CD4-positive, alpha-beta T cell treated with Interleukin-6 at 100 ng/mL for 8 hours (primary cell): Measurements from ENCODE around the gene ZMPSTE24.

Experiments used
- DNase-seq: peaks from one replicate; pipeline ENCODE4 v3.0.0-alpha.2; 2020; ENCODE audit warnings: mixed read lengths, low spot score

Gene ZMPSTE24

GRCh38 chr1:40264354-40264781 lies 6.3 kb downstream of the ZMPSTE24 start:
- DNase-seq = no peak

- DNase-seq = no peak
Measured at GRCh38 chr1:40265298-40265697, 7.3 kb downstream of the ZMPSTE24 start.

- DNase-seq = no peak
Measured at GRCh38 chr1:40265919-40266318, 7.9 kb downstream of the ZMPSTE24 start.

GRCh38 chr1:40266786-40267535 lies 8.9 kb downstream of the ZMPSTE24 start:
- no peak for DNase-seq

GRCh38 chr1:40267767-40268187 lies 9.7 kb downstream of the ZMPSTE24 start:
- DNase-seq = no peak

- DNase-seq = no peak
Measured at GRCh38 chr1:40268211-40268610, 10.2 kb downstream of the ZMPSTE24 start.

- DNase-seq = no peak
Measured at GRCh38 chr1:40270152-40270834, 12.3 kb downstream of the ZMPSTE24 start.

- DNase-seq = no peak
Measured at GRCh38 chr1:40272653-40273213, 14.7 kb downstream of the ZMPSTE24 start.

- no peak for DNase-seq
Measured at GRCh38 chr1:40273547-40274166, 15.6 kb downstream of the ZMPSTE24 start.

- no peak for DNase-seq
Measured at GRCh38 chr1:40274331-40274730, 16.3 kb downstream of the ZMPSTE24 start.

GRCh38 chr1:40276122-40276521 lies 18.1 kb downstream of the ZMPSTE24 start:
- DNase-seq = no peak

- DNase-seq = no peak
Measured at GRCh38 chr1:40281853-40282252, 23.8 kb downstream of the ZMPSTE24 start.

- no peak for DNase-seq
Measured at GRCh38 chr1:40291293-40291692, 33.3 kb downstream of the ZMPSTE24 start.

GRCh38 chr1:40299366-40300248 lies 41.6 kb downstream of the ZMPSTE24 start:
- DNase-seq = no peak

- no peak for DNase-seq
Measured at GRCh38 chr1:40300249-40300567, 42.2 kb downstream of the ZMPSTE24 start.

- no peak for DNase-seq
Measured at GRCh38 chr1:40300651-40301050, 42.6 kb downstream of the ZMPSTE24 start.

- no peak for DNase-seq
Measured at GRCh38 chr1:40301066-40301465, 43.0 kb downstream of the ZMPSTE24 start.

GRCh38 chr1:40301541-40302299 lies 43.7 kb downstream of the ZMPSTE24 start:
- no peak for DNase-seq

GRCh38 chr1:40302475-40302874 lies 44.4 kb downstream of the ZMPSTE24 start:
- DNase-seq = no peak

GRCh38 chr1:40303051-40303771 lies 45.2 kb downstream of the ZMPSTE24 start:
- DNase-seq = no peak
